HCT116 (cell line): Measurements from ENCODE around the gene KHDRBS2. TPM values are rescaled to one million over a fixed set of nuclear protein-coding genes. Genes with fewer than 3 reads are reported as not detected.

Source experiments
- ATAC-seq: fragments of 200-7000 bp; cut with Tn5 transposase; 2 replicates; pipeline ENCODE4 v1.9.1; 2020; ENCODE audit warnings: mild to moderate bottlenecking, moderate library complexity
- BruUV-seq: library from RNA; stranded (reverse); fragments of 400-500 nt; replicated peaks from 2 replicates; lab custom pipeline; 2021; lab: Mats Ljungman, UMichigan
- CTCF ChIA-PET: fragments of 300-600 bp; sonication (Branson Sonifier 250); formaldehyde crosslinking; loops from one replicate; lab custom pipeline; 2021; ENCODE audit warnings: antibody characterized with exemption; lab: Charles Lee
- POLR2A ChIA-PET: fragments of 300-600, 350-600 bp; sonication (Branson Sonifier 250); formaldehyde crosslinking; loops from one replicate; lab custom pipeline; 2021; ENCODE audit warnings: antibody characterized with exemption; lab: Charles Lee
- RAD21 ChIA-PET, 2 experiments: fragments of 300-600 bp; sonication (Branson Sonifier 250); formaldehyde crosslinking; loops; one replicate each; lab custom pipeline; 2023; ENCODE audit warnings: low total read pairs in 2 of 2; ENCODE audit not compliant: uncharacterized antibody in 2 of 2, unreplicated experiment in 2 of 2, low non-redundant PET in 1 of 2; lab: Charles Lee
- DNase-seq: peaks from one replicate; pipeline ENCODE4 v3.0.0-alpha.2; 2010; ENCODE audit warnings: low read depth, low spot score
- H2AFZ ChIP-seq: fragments of 200-600 bp; shearing (Covaris generic), sonication (generic); 2 replicates; pipeline ENCODE4 v1.6.1; 2017; ENCODE audit warnings: low read depth, mixed run types, mixed read lengths, antibody characterized with exemption, low read length; ENCODE audit not compliant: poor library complexity, severe bottlenecking
- H3K27ac ChIP-seq: 2 replicates; pipeline ENCODE4 v1.5.1; 2012; ENCODE audit warnings: low read depth, low read length
- H3K27me3 ChIP-seq: fragments of 200-600 bp; sonication (generic); 2 replicates; pipeline ENCODE4 v1.6.1; 2016; ENCODE audit warnings: mixed run types, low read length, mixed read lengths; ENCODE audit not compliant: insufficient read depth
- H3K36me3 ChIP-seq, 2 experiments: fragments of 200-500 bp in 1 of 2; fragments of 200-600 bp in 1 of 2; sonication (Bioruptor generic) in 1 of 2; sonication (generic) in 1 of 2; 2 replicates each; pipeline versions ENCODE4 v1.5.1 to v1.6.1; 2014 to 2016; ENCODE audit warnings: low read length in 2 of 2, inconsistent platforms in 1 of 2, mixed read lengths in 1 of 2, mixed run types in 1 of 2; ENCODE audit not compliant: insufficient read depth in 2 of 2, control insufficient read depth in 1 of 2
- H3K4me1 ChIP-seq, 2 experiments: fragments of 200-600 bp in 1 of 2; sonication (generic) in 1 of 2; 2 replicates each; pipeline versions ENCODE4 v1.5.1 to v1.6.1; 2012 to 2017; ENCODE audit warnings: low read length in 2 of 2, inconsistent platforms in 1 of 2, mild to moderate bottlenecking in 1 of 2, mixed read lengths in 1 of 2, mixed run types in 1 of 2, moderate library complexity in 1 of 2; ENCODE audit not compliant: insufficient read depth in 2 of 2, control insufficient read depth in 1 of 2
- H3K4me2 ChIP-seq: fragments of 200-600 bp; sonication (generic); 2 replicates; pipeline ENCODE4 v1.6.1; 2017; ENCODE audit warnings: mixed run types, low read length, mixed read lengths
- H3K4me3 ChIP-seq, 2 experiments: fragments of 200-600 bp in 1 of 2; sonication (generic) in 1 of 2; replicated peaks in 1 of 2; 2 replicates each; pipeline ENCODE4 v1.5.1; 2011 to 2016; ENCODE audit warnings: low read length in 2 of 2, control low read depth in 1 of 2, low read depth in 1 of 2, mild to moderate bottlenecking in 1 of 2, mixed read lengths in 1 of 2, mixed run types in 1 of 2
- H3K79me2 ChIP-seq: fragments of 200-600 bp; sonication (generic); 2 replicates; pipeline ENCODE4 v1.6.1; 2017; ENCODE audit warnings: mild to moderate bottlenecking, mixed run types, low read length, moderate library complexity, mixed read lengths; ENCODE audit not compliant: insufficient read depth
- H3K9ac ChIP-seq: fragments of 200-600 bp; sonication (generic); 2 replicates; pipeline ENCODE4 v1.6.1; 2016; ENCODE audit warnings: low read length, mixed read lengths
- H3K9me2 ChIP-seq: fragments of 200-600 bp; sonication (generic), shearing (Covaris generic); 2 replicates; pipeline ENCODE4 v1.6.1; 2017; ENCODE audit warnings: mixed run types, mild to moderate bottlenecking, moderate library complexity; ENCODE audit not compliant: insufficient read depth
- H3K9me3 ChIP-seq, 2 experiments: fragments of 200-500 bp in 1 of 2; fragments of 200-600 bp in 1 of 2; sonication (Bioruptor generic) in 1 of 2; sonication (generic) in 1 of 2; 2 replicates each; pipeline ENCODE4 v1.6.1; 2014 to 2017; ENCODE audit warnings: low read length in 2 of 2, mixed read lengths in 2 of 2, inconsistent platforms in 1 of 2, low read depth in 1 of 2, mild to moderate bottlenecking in 1 of 2, mixed run types in 1 of 2, moderate library complexity in 1 of 2; ENCODE audit not compliant: control insufficient read depth in 1 of 2, insufficient read depth in 1 of 2
- H4K20me1 ChIP-seq: fragments of 200-600 bp; sonication (generic), shearing (Covaris generic); 2 replicates; pipeline ENCODE4 v1.6.1; 2017; ENCODE audit warnings: mixed run types, mild to moderate bottlenecking, moderate library complexity; ENCODE audit not compliant: insufficient read depth
- ELF1 ChIP-seq: IDR thresholded peaks from 2 replicates; pipeline ENCODE4 v1.6.1; 2012; ENCODE audit warnings: low read depth, borderline replicate concordance
- EZH2 ChIP-seq: fragments of 200-600 bp; sonication (generic); IDR thresholded peaks from 2 replicates; pipeline ENCODE4 v1.6.1; 2017; ENCODE audit warnings: antibody characterized with exemption, mixed run types
- EZH2phosphoT487 ChIP-seq: fragments of 200-600 bp; IDR thresholded peaks from 2 replicates; pipeline ENCODE4 v1.6.1; 2018; ENCODE audit warnings: antibody characterized with exemption, borderline replicate concordance
- JUND ChIP-seq: IDR thresholded peaks from 2 replicates; pipeline ENCODE4 v1.6.1; 2012
- SIN3A ChIP-seq: IDR thresholded peaks from 2 replicates; pipeline ENCODE4 v1.6.1; 2012; ENCODE audit warnings: low read depth
- SRF ChIP-seq: IDR thresholded peaks from 2 replicates; pipeline ENCODE4 v1.6.1; 2012; ENCODE audit warnings: low read depth
- intact Hi-C: fragments of 100-400 bp; cut with micrococcal nuclease; formaldehyde crosslinking; loops from 2 replicates; pipeline ENCODE4 v1.10.0; 2022
- total RNA-seq: library from RNA; stranded (reverse); gene quantifications from one replicate; pipeline ENCODE4 v1.2.1, GENCODE V29; 2021; ENCODE audit not compliant: unreplicated experiment
- TF ChIP-seq, protein P1 (sequence below): IDR thresholded peaks from 2 replicates; pipeline ENCODE4 v1.6.1; 2012; ENCODE audit warnings: low read depth
- TF ChIP-seq, protein P2 (sequence below), 3 experiments: fragments of 200-600 bp in 1 of 3; sonication (generic) in 1 of 3; IDR thresholded peaks in 2 of 3; conservative IDR thresholded peaks in 1 of 3; 2 replicates each; pipeline ENCODE4 v1.5.1; 2012 to 2017; ENCODE audit warnings: low read depth in 2 of 3, low read length in 2 of 3, antibody characterized with exemption in 1 of 3, borderline replicate concordance in 1 of 3, control low read depth in 1 of 3, mild to moderate bottlenecking in 1 of 3, mixed read lengths in 1 of 3, mixed run types in 1 of 3, moderate library complexity in 1 of 3; ENCODE audit not compliant: insufficient read depth in 1 of 3
- TF ChIP-seq, protein P3 (sequence below): IDR thresholded peaks from 2 replicates; pipeline ENCODE4 v1.6.1; 2012

The KHDRBS2 gene
- total RNA-seq, 1 experiment from 2014 or later, result not detected

DNA sequence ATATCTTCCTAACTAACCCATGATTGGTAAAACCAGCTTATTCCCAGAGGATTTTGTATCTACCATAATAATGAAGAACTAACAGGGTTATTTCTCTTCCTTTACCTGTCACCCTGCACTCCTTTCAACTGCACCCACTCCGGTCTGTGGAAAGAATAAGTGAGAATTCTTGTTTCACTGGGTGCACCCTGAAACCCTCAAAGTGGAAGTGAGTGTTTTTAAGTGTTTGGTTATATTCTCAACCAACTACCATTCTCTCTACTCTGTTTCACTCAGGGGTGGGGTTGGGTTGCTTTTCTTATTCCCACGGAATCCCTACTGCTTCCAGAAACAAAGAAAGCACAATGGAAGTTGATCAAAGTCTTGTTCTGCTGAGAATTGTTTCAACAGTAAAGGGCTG is 42.6 kb upstream of the KHDRBS2 start (continued):
- TF ChIP-seq, protein P1, sequence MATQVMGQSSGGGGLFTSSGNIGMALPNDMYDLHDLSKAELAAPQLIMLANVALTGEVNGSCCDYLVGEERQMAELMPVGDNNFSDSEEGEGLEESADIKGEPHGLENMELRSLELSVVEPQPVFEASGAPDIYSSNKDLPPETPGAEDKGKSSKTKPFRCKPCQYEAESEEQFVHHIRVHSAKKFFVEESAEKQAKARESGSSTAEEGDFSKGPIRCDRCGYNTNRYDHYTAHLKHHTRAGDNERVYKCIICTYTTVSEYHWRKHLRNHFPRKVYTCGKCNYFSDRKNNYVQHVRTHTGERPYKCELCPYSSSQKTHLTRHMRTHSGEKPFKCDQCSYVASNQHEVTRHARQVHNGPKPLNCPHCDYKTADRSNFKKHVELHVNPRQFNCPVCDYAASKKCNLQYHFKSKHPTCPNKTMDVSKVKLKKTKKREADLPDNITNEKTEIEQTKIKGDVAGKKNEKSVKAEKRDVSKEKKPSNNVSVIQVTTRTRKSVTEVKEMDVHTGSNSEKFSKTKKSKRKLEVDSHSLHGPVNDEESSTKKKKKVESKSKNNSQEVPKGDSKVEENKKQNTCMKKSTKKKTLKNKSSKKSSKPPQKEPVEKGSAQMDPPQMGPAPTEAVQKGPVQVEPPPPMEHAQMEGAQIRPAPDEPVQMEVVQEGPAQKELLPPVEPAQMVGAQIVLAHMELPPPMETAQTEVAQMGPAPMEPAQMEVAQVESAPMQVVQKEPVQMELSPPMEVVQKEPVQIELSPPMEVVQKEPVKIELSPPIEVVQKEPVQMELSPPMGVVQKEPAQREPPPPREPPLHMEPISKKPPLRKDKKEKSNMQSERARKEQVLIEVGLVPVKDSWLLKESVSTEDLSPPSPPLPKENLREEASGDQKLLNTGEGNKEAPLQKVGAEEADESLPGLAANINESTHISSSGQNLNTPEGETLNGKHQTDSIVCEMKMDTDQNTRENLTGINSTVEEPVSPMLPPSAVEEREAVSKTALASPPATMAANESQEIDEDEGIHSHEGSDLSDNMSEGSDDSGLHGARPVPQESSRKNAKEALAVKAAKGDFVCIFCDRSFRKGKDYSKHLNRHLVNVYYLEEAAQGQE, result no peak
- no peak for TF ChIP-seq EZH2
- TF ChIP-seq ELF1, result no peak
- no peak for TF ChIP-seq SRF
- TF ChIP-seq, protein P2, sequence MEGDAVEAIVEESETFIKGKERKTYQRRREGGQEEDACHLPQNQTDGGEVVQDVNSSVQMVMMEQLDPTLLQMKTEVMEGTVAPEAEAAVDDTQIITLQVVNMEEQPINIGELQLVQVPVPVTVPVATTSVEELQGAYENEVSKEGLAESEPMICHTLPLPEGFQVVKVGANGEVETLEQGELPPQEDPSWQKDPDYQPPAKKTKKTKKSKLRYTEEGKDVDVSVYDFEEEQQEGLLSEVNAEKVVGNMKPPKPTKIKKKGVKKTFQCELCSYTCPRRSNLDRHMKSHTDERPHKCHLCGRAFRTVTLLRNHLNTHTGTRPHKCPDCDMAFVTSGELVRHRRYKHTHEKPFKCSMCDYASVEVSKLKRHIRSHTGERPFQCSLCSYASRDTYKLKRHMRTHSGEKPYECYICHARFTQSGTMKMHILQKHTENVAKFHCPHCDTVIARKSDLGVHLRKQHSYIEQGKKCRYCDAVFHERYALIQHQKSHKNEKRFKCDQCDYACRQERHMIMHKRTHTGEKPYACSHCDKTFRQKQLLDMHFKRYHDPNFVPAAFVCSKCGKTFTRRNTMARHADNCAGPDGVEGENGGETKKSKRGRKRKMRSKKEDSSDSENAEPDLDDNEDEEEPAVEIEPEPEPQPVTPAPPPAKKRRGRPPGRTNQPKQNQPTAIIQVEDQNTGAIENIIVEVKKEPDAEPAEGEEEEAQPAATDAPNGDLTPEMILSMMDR (IDR thresholded peaks at IDR 0.05 in 2 of 3, conservative IDR thresholded peaks at IDR 0.05 in 1 of 3; ENCODE audit: borderline replicate concordance in 1 of 3, insufficient read depth in 1 of 3, low read depth in 2 of 3, low read length in 2 of 3), result no peak
- TF ChIP-seq, all 23 proteins: peak for 0

DNA sequence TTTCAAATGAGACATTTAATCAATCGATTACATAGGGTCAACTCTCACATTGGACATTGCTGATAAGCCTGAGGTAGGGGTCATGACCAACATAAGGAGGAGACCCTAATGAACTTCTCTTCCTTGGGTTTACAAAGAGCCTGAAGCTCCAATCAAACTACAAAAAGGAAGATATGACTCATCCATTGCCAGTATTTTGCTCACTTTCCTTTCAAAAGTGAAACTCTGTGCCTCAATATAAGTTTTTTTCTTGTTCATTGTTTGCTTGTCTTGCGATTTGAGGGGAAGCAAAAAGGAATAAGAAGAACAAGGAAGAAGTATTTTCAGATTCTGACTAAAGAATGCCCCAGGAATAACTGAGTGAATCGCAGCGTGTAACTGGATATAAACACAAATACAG is 38.8 kb upstream of the KHDRBS2 start:
- RAD21 ChIA-PET, result no interaction called here
- intact Hi-C loops, result no loop called here

More for the DNA sequence above, 38.8 kb upstream of the KHDRBS2 start:
- Histone ChIP-seq H3K4me2 (no peak overlapping the region), H3K27me3 (no peaks in the 10 kb centered on the region), H3K36me3 (no peaks in the 10 kb centered on the region), H3K9me2 (no peaks in the 10 kb centered on the region), H2AFZ (no peak overlapping the region), H3K9ac (no peak overlapping the region), H3K4me1 (no peaks in the 10 kb centered on the region), H3K4me3 (no peak overlapping the region), H3K27ac (no peak overlapping the region), H3K79me2 (no peaks in the 10 kb centered on the region), H4K20me1 (no peaks in the 10 kb centered on the region), H3K9me3 (peaks cover 0 to 16% of the 10 kb centered on the region in 2 experiments; a peak in 2 of 4 replicates)
- ATAC-seq (no peak), DNase-seq (no peak)
- CTCF ChIA-PET, result no interaction called here
- TF ChIP-seq SIN3A, result no peak
- TF ChIP-seq EZH2phosphoT487, result no peak
- no peak for TF ChIP-seq JUND
- TF ChIP-seq, protein P3, sequence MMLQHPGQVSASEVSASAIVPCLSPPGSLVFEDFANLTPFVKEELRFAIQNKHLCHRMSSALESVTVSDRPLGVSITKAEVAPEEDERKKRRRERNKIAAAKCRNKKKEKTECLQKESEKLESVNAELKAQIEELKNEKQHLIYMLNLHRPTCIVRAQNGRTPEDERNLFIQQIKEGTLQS, result no peak
- BruUV-seq, result no TSS peak
- POLR2A ChIA-PET, result no interaction called here
